IPS DF 6.9 (cell line): Measurements from ENCODE around the gene ACAP3.

Experiments used
- DNase-seq: peaks from one replicate; pipeline ENCODE4 v3.0.0-alpha.2; 2013; ENCODE audit warnings: low read depth, low spot score
- H3K27ac ChIP-seq: one replicate; pipeline ENCODE4 v1.5.1; 2013; ENCODE audit warnings: low read length, control low read depth
- H3K27me3 ChIP-seq: 2 replicates; pipeline ENCODE4 v1.6.1; 2013; ENCODE audit warnings: mild to moderate bottlenecking, low read length; ENCODE audit not compliant: control insufficient read depth, insufficient read depth
- H3K36me3 ChIP-seq: 2 replicates; pipeline ENCODE4 v1.6.1; 2013; ENCODE audit warnings: low read length; ENCODE audit not compliant: control insufficient read depth, insufficient read depth
- H3K4me1 ChIP-seq: 2 replicates; pipeline ENCODE4 v1.6.1; 2013; ENCODE audit warnings: low read length; ENCODE audit not compliant: control insufficient read depth, insufficient read depth
- H3K4me3 ChIP-seq: 2 replicates; pipeline ENCODE4 v1.5.1; 2013; ENCODE audit warnings: mild to moderate bottlenecking, low read length
- H3K9me3 ChIP-seq: 2 replicates; pipeline ENCODE4 v1.6.1; 2013; ENCODE audit warnings: low read length, inconsistent platforms; ENCODE audit not compliant: control insufficient read depth, insufficient read depth
- WGBS: extraction: QIAGEN DNeasy Blood & Tissue Kit; methylation state at CpG from one replicate; pipeline ENCODE4 v1.1.7; 2013; ENCODE audit warnings: mixed read lengths, missing lambda C conversion rate; ENCODE audit not compliant: insufficient read length, insufficient coverage; 5-methylcytosine and 5-hydroxymethylcytosine counted together

Gene ACAP3

GRCh38 chr1:1328254-1328653, 20.5 kb upstream of the ACAP3 start:
- WGBS = no CpG with 5 or more reads among the region's 15 CpGs
- Histone ChIP-seq H3K36me3 (peaks cover 3% of the 10 kb centered on the region; the same call in 1 of the 2 replicates), H3K4me3 (no peak overlapping the region), H3K4me1 (peaks cover 4% of the 10 kb centered on the region; the same call in 1 of the 2 replicates), H3K9me3 (no peaks in the 10 kb centered on the region), H3K27ac (no peak overlapping the region), H3K27me3 (no peaks in the 10 kb centered on the region)
- no peak for DNase-seq

- H3K9me3 ChIP-seq = no peaks in the 10 kb centered on the region
- no peaks in the 10 kb centered on the region for H3K27me3 ChIP-seq
- WGBS = no CpG with 5 or more reads among the region's 40 CpGs
- H3K36me3 ChIP-seq = peaks cover 3% of the 10 kb centered on the region; the same call in 1 of the 2 replicates
- H3K4me3 ChIP-seq = no peak overlapping the region
- no peak for DNase-seq
- peaks cover 4% of the 10 kb centered on the region; the same call in 1 of the 2 replicates for H3K4me1 ChIP-seq
- H3K27ac ChIP-seq = no peak overlapping the region
Observed at GRCh38 chr1:1327291-1327690, 19.6 kb upstream of the ACAP3 start.

GRCh38 chr1:1326075-1326605, 18.4 kb upstream of the ACAP3 start:
- Histone ChIP-seq H3K36me3 (peaks cover 11% of the 10 kb centered on the region), H3K4me3 (no peak overlapping the region), H3K9me3 (no peaks in the 10 kb centered on the region), H3K27ac (no peak overlapping the region), H3K27me3 (no peaks in the 10 kb centered on the region), H3K4me1 (peaks cover 4% of the 10 kb centered on the region; the same call in 1 of the 2 replicates)
- no peak for DNase-seq
- no CpG with 5 or more reads among the region's 8 CpGs for WGBS

- Histone ChIP-seq H3K9me3 (no peaks in the 10 kb centered on the region), H3K27ac (no peak overlapping the region), H3K36me3 (peaks cover 16% of the 10 kb centered on the region), H3K4me1 (peaks cover 4% of the 10 kb centered on the region; the same call in 1 of the 2 replicates), H3K4me3 (peak overlapping the region; percentile 57), H3K27me3 (no peaks in the 10 kb centered on the region)
- WGBS = no CpG with 5 or more reads among the region's 16 CpGs
- DNase-seq = no peak
Observed at GRCh38 chr1:1325288-1326074, 17.8 kb upstream of the ACAP3 start.

- Histone ChIP-seq H3K9me3 (no peaks in the 10 kb centered on the region), H3K36me3 (peaks cover 18% of the 10 kb centered on the region), H3K27ac (no peak within 1 kb of the TSS), H3K4me3 (peak within 1 kb of the TSS; percentile 91), H3K27me3 (no peaks in the 10 kb centered on the region), H3K4me1 (peaks cover 4% of the 10 kb centered on the region; the same call in 1 of the 2 replicates)
- no CpG with 5 or more reads among the region's 84 CpGs for WGBS
- peak; percentile 73 for DNase-seq
Observed at GRCh38 chr1:1324524-1325287, 17.0 kb upstream of the ACAP3 start, which contains the start of the genes CPTP and INTS11. Gene CPTP, plus strand, starts transcription at chr1:1324802. Its CDS starts 2,109 bp downstream, at chr1:1326911. Gene INTS11, minus strand, starts transcription at chr1:1324660. Its CDS starts 52 bp downstream, at chr1:1324608.

GRCh38 chr1:1324084-1324523, 16.4 kb upstream of the ACAP3 start:
- H3K9me3 ChIP-seq = no peaks in the 10 kb centered on the region
- peak overlapping the region; percentile 91 for H3K4me3 ChIP-seq
- H3K36me3 ChIP-seq = peaks cover 20% of the 10 kb centered on the region
- H3K27ac ChIP-seq = no peak overlapping the region
- WGBS = no CpG with 5 or more reads among the region's 41 CpGs
- no peak for DNase-seq
- H3K27me3 ChIP-seq = no peaks in the 10 kb centered on the region
- H3K4me1 ChIP-seq = peaks cover 2% of the 10 kb centered on the region; the same call in 1 of the 2 replicates

- no CpG with 5 or more reads among the region's 10 CpGs for WGBS
- Histone ChIP-seq H3K4me1 (peaks cover 2% of the 10 kb centered on the region; the same call in 1 of the 2 replicates), H3K27me3 (no peaks in the 10 kb centered on the region), H3K9me3 (no peaks in the 10 kb centered on the region), H3K4me3 (no peak overlapping the region), H3K27ac (no peak overlapping the region), H3K36me3 (peaks cover 24% of the 10 kb centered on the region)
- DNase-seq = no peak
Observed at GRCh38 chr1:1322952-1323351, 15.2 kb upstream of the ACAP3 start.

GRCh38 chr1:1322418-1322817, 14.7 kb upstream of the ACAP3 start:
- no peak for DNase-seq
- Histone ChIP-seq H3K27me3 (no peaks in the 10 kb centered on the region), H3K4me1 (peaks cover 2% of the 10 kb centered on the region; the same call in 1 of the 2 replicates), H3K4me3 (no peak overlapping the region), H3K36me3 (peaks cover 23% of the 10 kb centered on the region), H3K27ac (no peak overlapping the region), H3K9me3 (no peaks in the 10 kb centered on the region)
- no CpG with 5 or more reads among the region's 14 CpGs for WGBS

GRCh38 chr1:1321477-1321876, 13.7 kb upstream of the ACAP3 start:
- Histone ChIP-seq H3K4me1 (peaks cover 2% of the 10 kb centered on the region; the same call in 1 of the 2 replicates), H3K4me3 (no peak overlapping the region), H3K36me3 (peaks cover 22% of the 10 kb centered on the region), H3K27ac (no peak overlapping the region), H3K27me3 (no peaks in the 10 kb centered on the region), H3K9me3 (no peaks in the 10 kb centered on the region)
- no CpG with 5 or more reads among the region's 8 CpGs for WGBS
- no peak for DNase-seq
